GM19240 (cell line): ENCODE results near the gene FAM90A26.
"Not testable (repeated sequence)": the region's sequence is repeated elsewhere in the genome, so short reads cannot be mapped to it uniquely, and the experiment has no call there.

ENCODE experiments used
- DNase-seq: peaks from one replicate; pipeline ENCODE4 v3.0.0; 2011; ENCODE audit warnings: low spot score; ENCODE audit not compliant: insufficient read length

Gene FAM90A26, protein sequence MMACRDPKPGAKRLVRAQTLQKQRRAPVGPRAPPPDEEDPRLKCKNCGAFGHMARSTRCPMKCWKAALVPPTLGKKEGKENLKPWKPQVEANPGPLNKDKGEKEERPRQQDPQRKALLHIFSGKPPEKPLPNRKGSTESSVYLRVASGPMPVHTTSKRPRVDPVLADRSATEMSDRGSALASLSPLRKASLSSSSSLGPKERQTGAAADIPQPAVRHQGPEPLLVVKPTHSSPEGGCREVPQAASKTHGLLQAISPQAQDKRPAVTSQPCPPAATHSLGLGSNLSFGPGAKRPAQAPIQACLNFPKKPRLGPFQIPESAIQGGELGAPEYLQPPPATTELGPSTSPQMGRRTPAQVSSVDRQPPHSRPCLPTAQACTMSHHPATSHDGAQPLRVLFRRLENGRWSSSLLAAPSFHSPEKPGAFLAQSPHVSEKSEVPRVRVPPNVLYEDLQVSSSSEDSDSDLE

DNA sequence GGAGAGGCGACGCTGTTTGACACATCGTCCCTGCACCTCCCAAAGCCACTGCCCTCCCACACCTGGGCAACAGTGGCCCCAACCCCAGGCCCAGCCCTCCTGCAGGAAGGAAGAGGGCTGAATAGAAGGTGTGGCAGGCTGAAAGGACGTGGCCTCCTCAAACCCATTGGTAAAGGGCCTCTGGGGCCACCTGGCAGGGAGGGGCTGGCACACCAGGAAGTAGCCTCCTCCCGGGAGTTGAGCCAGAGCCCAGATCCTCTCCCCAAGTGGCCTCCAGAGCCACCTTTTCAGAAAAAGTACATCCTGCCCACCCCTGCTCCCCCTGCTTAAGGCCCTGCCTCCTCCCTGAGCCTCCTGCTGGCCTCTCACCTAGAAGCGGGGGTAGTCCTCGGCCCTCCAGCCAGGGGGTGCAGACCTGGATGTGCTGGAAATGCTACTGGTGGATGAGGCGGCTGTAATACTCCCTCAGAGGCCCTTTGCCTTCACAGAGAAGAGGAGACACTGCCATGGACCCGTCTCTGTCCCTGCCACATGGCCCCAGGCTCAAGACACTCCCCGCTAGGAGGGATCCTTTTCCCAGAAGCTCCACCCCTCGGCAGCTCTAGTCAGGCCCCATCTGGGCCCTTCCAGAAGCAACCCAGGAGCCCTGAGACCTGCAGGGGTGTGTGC, at the start of gene FAM90A26:
Gene FAM90A26, plus strand, starts transcription at position 619 of the 669 bp plus-strand sequence. CDS start 2,764 bp downstream, outside the sequence.
- DNase-seq = not testable (repeated sequence)

DNA sequence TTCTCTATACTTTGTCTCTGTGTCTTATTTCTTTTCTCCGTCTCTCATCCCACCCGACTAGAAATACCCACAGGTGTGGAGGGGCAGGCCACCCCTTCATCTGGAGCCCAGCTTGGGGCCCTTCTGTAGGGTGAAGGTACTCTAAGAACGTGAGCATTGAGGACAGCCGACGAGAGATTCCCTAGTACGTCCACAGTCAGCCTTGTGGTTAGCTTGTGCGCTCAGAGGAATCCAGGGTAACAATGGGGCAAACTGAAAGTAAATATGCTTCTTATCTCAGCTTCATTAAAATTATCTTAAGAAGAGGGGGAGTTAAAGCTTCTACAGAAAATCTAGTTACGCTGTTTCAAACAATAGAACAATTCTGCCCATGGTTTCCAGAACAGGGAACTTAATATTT, 47.5 kb upstream of the FAM90A26 start:
- not testable (repeated sequence) for DNase-seq

DNA sequence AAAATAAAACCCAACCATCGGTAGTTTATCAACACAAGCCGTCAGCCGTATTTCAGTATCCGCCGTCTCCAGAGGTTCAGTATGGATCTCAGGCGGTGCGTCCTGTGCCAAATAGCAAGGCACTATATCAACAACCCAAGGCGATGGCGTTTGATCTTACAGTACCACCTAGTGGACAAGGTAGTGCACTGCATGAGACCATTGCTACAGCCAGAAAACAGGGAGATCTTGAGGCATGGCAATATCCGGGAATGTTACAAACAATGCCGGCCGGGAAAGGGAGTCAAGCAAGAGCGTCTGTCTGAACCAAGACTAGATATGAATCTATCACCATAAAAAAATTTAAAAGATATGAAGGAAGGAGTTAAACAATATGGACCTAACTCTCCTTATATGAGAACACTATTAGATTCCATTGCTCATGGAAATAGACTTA, 46.6 kb upstream of the FAM90A26 start:
- not testable (repeated sequence) for DNase-seq

DNA sequence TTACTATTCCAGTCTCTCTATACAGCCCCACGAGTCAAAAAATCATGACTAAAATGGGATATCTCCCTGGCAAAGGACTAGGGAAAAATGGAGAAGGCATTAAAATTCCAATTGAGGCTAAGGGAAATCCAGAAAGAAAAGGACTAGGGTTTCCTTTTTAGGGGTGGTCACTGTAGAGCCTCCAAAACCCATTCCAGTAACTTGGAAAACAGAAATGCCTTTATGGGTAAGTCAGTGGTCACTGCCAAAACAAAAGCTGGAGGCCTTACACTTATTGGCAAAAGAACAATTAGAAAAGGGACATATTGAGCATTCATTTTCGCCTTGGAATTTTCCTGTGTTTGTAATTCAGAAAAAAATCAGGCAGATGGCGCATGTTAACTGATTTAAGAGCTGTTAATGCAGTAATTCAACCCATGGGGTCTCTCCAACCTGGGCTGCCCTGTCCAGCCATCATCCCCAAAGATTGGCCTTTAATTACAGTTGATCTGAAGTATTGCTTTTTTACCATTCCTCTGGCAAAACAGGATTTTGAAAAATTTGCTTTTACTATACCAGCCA, 44.5 kb upstream of the FAM90A26 start:
- not testable (repeated sequence) for DNase-seq

DNA sequence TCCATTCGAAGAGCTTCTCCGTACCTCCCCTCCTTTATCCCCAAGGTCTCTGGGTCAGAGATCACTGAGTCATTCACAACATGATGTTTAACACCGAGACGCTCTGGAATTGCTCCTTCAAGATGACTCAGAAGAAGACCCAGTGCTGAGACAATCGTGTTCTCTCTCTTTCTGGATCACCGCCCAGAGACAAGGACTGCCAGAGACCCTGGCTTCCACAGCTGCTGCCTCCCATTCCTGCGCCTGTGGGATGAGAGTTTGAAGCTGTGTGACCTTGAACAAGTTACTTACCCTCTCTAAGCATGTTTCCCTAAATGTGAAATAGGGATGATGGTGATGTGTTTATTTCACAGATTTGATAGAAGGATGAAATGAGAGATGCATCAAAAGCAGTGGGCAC, 38.8 kb upstream of the FAM90A26 start:
- DNase-seq = not testable (repeated sequence)

DNA sequence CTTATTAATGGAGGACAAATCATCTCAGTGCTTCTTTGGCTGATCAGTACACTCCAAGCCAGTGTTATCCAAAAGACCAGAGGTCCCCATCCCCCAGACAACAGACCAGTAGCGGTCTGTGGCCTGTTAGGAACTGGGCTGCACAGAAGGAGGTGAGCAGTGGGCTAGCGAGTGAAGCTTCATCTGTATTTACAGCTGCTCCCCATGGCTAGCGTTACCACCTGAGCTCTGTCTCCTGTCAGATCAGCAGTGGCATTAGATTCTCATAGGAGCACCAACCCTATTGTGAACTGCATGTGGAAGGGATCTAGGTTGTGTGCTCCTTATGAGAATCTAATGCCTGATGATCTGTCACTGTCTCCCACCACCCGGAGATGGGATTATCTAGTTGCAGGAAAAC, 37.4 kb upstream of the FAM90A26 start:
- not testable (repeated sequence) for DNase-seq

DNA sequence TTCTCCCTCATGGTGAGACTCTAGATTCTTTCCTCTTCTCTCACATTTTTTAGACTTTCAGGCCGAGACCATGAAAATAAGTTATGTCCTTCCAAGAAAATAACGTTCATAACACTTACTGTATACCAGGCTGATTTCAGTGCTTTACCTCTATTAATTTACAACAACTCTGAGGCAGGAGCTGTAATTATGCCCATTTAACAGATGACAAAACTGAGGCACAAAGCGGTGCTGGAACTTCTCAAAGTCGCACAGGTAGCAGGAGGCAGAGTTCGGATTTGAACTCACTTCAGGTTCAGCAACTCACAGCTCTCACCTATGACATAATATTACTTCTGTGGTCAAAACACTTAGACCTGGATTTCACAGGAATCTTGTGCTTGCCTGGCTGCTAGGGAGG, 36.2 kb upstream of the FAM90A26 start:
- DNase-seq = not testable (repeated sequence)

DNA sequence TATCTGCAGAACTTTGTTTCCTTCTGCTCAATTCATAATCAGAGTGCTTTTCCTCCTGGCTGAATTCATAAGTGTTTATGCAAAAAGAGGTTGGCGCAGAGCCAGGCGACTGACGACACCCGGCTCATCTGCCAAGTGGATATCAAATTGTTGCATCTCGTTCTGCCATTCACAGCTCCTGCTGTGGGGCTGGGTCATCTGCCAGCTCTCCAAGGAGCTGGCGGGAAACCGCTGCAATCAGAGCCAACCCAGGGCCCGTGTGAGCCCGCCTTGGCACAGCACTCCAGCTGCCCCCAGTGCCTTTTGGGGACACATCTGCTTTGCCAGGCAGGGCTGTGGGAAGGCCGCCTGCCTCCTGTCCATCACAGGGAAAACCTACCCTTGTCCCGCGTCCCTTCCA, 35.7 kb upstream of the FAM90A26 start:
- not testable (repeated sequence) for DNase-seq

DNA sequence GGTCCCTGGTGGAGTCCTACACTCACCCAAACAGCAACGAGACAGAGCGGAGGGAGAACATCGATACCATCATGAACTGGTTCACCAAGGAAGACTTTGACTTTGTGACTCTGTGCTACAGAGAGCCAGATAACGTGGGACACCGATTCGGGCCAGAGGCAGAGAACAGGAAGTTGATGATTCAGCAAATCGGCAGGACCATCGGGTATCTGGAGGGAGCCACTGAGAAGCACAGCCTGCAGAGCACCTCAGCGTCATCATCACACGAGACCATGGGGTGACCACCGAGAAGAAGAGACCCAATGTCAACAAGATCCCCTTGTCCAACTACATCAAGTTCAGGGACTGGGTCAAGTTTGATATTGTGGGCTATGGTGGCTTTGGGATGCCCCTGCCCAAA, 29.2 kb upstream of the FAM90A26 start:
- DNase-seq = not testable (repeated sequence)

DNA sequence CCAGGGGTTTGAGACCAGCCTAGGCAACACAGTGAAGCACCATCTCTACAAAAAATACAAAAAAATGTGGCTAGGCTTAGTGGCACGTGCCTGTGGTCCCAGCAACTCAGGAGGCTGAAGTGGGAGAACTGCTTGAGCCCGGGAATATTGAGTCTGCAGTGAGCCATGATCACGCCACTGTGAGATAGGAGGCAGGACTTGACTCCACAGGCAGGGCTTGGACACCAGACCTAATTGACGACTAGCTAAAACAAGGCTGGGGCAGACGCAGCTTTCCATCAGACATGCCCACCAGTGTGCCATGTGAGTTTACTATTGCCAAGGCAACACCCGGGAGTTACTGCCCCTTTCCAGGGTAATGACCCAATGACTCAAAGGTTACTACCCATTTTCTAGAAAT, 27.4 kb upstream of the FAM90A26 start:
- DNase-seq = not testable (repeated sequence)

DNA sequence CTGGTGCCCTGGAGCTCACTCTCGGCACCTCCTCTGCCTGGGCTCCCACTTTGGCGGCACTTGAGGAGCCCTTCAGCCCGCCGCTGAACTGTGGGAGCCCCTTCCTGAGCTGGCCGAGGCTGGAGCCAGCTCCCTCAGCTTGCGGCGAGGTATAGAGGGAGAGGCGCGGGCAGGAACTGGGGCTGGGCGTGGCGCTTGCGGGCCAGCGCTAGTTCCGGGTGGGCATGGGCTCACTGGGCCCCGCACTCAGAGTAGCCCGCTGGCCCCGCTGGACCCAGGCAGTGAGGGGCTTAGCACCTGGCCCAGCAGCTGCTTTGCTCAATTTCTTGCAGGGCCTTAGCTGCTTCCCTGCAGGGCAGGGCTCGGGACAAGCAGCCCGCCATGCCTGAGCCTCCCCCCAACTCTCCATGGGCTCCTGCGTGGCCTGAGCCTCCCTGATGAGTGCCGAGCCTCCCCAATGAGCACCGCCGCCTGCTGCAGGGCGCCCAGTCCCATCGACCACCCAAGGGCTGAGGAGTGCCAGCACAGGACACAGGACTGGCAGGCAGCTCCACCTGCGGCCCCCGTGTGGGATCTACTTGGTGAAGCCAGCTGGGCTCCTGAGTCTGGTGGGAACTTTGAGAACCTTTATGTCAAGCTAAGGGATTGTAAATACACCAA, 26.7 kb upstream of the FAM90A26 start:
- no peak for DNase-seq

DNA sequence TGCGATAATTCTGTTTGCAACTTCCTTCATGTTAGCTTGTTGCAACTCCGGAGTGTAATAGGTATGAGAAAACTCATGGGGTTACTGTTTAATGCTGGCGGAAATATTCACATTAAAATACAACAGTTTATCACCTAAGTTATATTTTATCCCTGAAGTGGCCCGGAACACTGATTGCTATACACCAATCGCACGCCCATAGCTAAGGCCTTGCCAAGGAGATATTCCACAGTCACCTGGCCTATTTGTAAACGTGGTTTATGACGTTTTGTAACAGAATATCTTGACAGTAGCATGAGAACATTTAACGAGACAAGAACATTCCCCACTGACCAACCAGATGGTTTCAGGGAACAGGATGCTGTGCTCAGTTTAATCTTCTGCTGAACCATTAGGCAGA, 23.2 kb upstream of the FAM90A26 start:
- no peak for DNase-seq

DNA sequence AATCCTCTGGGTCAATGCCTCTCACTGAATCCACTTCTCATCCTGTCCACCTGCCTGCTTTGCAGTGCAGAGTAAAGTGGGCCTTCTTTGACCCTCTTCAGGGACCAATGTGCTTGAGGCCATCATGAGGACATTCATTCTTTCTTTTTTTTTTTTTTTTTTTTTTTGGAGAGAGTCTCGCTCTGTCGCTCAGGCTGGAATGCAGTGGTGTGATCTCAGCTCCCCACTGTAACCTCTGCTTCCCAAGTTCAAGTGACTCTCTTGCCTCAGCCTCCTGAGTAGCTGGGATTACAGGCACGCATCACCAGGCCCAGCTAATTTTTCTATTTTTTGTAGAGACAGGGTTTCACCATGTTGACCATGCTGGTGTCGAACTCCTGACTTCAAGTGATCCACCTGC, 22.8 kb upstream of the FAM90A26 start:
- not testable (repeated sequence) for DNase-seq

DNA sequence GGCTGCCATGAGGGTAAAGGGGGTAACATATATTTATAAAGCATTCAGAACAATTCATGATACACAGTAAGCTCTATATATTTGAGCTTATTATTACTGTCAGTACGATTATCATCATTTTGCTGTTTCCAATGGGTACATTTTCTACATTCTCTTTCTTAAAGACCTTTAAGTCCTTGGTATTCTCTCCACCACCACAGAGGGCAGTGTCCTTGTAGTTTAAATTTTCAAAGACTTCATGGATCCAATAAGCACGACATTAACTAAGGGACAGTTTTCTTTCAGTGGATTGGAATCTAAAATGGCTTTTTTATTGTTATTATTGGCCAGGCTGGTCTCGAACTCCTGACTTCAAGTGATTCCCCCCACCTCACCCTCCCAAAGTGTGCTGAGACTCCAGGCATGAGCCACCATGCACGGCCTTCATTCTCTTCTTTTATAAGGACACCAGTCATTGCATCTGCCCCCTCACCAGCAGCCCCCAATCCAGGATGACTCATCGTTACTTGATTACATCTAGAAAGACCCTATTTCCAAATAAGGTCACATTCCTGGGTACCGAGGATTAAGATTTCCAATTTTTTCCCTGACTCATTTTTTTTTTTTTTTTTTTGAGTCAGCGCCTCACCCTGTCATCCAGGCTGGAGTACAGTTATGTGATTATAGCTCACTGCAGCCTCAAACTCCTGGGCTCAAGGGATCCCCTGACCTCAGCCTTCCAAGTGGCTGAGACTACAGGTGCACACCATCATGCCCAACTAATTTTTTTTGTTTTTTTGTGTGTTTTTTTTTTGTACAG, 21.4 kb upstream of the FAM90A26 start:
- DNase-seq = not testable (repeated sequence)

DNA sequence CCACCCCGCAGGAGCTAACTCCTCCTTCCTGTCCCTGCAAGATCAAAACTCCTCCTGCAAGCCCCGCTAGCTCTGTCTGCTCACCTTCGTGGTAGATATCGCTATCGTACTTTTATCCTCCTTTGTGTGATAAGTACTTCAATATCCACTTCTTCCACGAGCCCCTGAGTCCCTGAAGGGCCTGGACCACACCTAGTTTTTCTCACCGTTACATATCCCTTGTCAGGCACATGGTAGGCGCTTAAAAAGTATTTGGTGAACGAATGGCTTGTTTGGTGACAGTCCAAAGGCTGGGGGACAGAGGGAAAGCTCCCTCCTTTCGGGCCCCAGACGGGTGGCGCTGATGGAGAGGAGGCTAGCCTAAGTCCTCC, 18.4 kb upstream of the FAM90A26 start:
- DNase-seq = not testable (repeated sequence)

DNA sequence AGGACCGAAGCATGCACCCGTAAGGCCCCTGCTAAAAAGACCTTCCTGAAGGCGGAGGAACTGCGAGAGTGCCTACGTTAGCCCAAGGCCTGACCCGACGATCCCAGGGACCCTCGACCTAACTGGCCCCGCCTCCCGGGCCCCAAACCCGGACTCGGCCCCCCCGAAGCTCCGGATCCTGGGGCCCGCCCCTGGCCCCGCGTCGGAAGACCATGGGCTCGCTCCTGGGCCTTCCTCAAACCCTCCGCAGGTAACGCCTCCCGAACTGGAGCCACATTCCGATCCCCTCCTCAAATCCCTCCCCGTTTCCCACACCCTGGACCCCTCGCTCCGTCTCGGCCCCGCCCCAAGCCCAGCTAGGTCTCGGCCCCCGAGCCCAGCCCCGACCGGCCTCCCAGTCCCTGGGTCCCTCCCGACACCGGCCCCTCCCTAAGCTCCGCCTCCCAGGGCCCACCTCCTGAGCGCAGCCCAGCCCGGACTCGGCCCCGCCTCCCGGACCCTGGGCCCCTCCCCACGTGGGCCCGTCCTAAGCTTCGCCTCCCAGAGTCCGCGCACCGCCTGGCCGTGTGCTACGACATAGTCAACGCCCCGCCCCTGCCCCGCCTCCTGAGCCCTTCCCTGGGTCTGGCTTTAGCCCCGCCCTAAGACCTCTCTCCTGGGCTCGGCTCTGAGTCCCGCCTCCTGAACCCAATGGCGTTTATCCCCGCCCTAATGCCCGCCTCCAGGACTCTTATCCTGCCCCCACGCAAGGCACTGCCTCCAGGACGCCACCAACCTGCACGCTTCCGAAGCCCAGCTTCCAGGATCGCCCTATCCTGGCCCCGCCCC, 17.8 kb upstream of the FAM90A26 start:
- DNase-seq = not testable (repeated sequence)

DNA sequence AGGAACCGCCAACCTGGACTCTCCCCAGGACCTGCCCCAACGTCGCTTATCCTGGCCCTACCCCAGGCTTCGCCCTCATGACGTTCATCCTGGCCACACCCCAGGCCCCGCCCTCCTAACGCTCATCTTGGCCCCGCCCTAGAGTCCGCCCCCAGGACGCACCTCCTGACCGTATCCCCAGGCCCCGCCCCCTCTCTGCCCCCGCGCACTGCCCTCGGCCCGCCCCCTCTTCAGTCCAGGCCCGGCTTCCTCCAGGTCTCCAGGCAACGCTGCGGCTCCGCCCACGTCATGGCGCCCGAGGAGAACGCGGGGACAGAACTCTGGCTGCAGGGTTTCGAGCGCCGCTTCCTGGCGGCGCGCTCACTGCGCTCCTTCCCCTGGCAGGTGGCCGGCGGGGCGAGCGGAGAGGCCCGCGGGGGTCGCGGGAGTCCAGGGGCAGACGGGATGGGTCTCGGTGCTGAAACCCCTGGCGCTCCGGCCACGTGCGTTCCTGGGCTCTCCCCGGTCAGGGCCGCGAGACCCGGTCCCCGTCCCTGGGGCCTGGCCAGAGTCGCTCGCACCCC, 17.1 kb upstream of the FAM90A26 start:
- DNase-seq = not testable (repeated sequence)

DNA sequence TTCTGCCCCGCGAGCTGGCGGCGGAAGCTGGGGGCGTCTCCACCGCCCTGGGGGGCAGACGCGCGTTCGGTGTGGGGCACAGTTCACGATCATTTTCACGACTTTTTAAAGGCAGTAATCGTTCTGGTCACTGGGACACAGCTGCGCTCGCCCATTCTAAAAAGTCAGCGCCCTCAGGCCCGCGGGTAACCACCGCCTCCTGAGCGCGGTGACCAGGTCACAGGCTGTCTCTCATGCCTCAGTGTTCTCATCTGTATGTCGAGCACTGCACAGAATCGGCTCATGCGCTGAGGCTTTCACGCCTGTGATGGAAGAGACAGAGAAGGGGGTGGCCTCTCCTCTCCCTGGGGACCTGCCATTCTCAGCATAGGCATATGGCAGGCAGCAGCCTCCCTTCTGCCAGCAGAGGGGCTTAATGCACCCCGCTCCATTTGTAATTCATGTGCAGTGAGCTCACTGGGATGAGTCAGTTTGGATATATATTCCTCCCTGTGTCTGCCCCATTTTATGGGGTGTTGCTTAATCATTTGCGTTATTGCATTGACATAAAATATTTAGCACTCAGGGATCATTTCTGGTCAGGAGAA, 16.5 kb upstream of the FAM90A26 start:
- not testable (repeated sequence) for DNase-seq
